Smooth muscle cell (in vitro differentiated cells): ENCODE measurements around the gene KRTAP5-6. TPM values are rescaled to one million over a fixed set of nuclear protein-coding genes. Genes with fewer than 3 reads are reported as not detected.

Source experiments
- DNase-seq: peaks from one replicate; lab custom pipeline; 2025; ENCODE audit not compliant: unreplicated experiment; lab: John Stamatoyannopoulos, UW
- H2AFZ ChIP-seq: fragments of 200-600 bp; sonication (generic); 2 replicates; pipeline ENCODE4 v1.6.0; 2016; ENCODE audit warnings: antibody characterized with exemption, low read depth, mild to moderate bottlenecking
- H3F3A ChIP-seq: fragments of 200-600 bp; sonication (generic); 2 replicates; pipeline ENCODE4 v1.6.0; 2017; ENCODE audit warnings: antibody characterized with exemption, low read depth
- H3K27ac ChIP-seq: fragments of 200-600 bp; sonication (generic); 2 replicates; pipeline ENCODE4 v1.5.1; 2016; ENCODE audit warnings: low read depth, mild to moderate bottlenecking
- H3K27me3 ChIP-seq: fragments of 200-600 bp; sonication (generic); 2 replicates; pipeline ENCODE4 v1.6.1; 2016; ENCODE audit warnings: low read depth, mild to moderate bottlenecking
- H3K36me3 ChIP-seq: fragments of 200-600 bp; sonication (generic); 2 replicates; pipeline ENCODE4 v1.5.1; 2016; ENCODE audit warnings: low read depth
- H3K4me1 ChIP-seq: fragments of 200-600 bp; sonication (generic); 2 replicates; pipeline ENCODE4 v1.5.1; 2016; ENCODE audit warnings: low read depth
- H3K4me2 ChIP-seq: fragments of 200-600 bp; sonication (generic); 2 replicates; pipeline ENCODE4 v1.6.0; 2016; ENCODE audit warnings: mild to moderate bottlenecking
- H3K4me3 ChIP-seq: fragments of 200-600 bp; sonication (generic); 2 replicates; pipeline ENCODE4 v1.5.1; 2016; ENCODE audit warnings: mild to moderate bottlenecking
- H3K79me2 ChIP-seq: fragments of 200-600 bp; sonication (generic); 2 replicates; pipeline ENCODE4 v1.6.0; 2016; ENCODE audit warnings: low read depth, mild to moderate bottlenecking
- H3K9ac ChIP-seq: fragments of 200-600 bp; sonication (generic); 2 replicates; pipeline ENCODE4 v1.6.0; 2016; ENCODE audit warnings: low read depth
- H3K9me3 ChIP-seq: fragments of 200-600 bp; sonication (generic); replicated peaks from 2 replicates; pipeline ENCODE4 v1.5.1; 2016; ENCODE audit warnings: low read depth
- H4K20me1 ChIP-seq: fragments of 200-600 bp; sonication (generic); 2 replicates; pipeline ENCODE4 v1.6.0; 2016; ENCODE audit warnings: low read depth
- CTCF ChIP-seq: fragments of 200-600 bp; sonication (generic); IDR thresholded peaks from 2 replicates; pipeline ENCODE4 v1.5.1; 2017; ENCODE audit warnings: borderline replicate concordance, mild to moderate bottlenecking, antibody characterized with exemption; ENCODE audit not compliant: insufficient read depth, poor library complexity, severe bottlenecking
- WGBS: methylation state at CpG from one replicate; pipeline ENCODE4 v1.1.7; 2016; ENCODE audit warnings: low lambda C conversion rate; 5-methylcytosine and 5-hydroxymethylcytosine counted together
- polyA plus RNA-seq: library from polyadenylated mRNA; unstranded; fragments of >200 nt; fragmentation: Nextera tagmentation; extraction: Ambion mirVana; gene quantifications from 2 replicates; pipeline ENCODE4 v1.2.1, GENCODE V29; 2016
- total RNA-seq: library from RNA; depleted of rRNA; stranded (reverse); fragments of >200 nt; gene quantifications from 2 replicates; pipeline ENCODE4 v1.2.3, GENCODE V29; 2014

The KRTAP5-6 gene
- total and polyA plus RNA-seq, 2 experiments from 2014 or later = not detected

GRCh38 chr11:1736447-1736992 is 39.5 kb downstream of the KRTAP5-6 start:
- 92% methylated on average over 2 of the region's 3 CpGs for WGBS
- no peak for TF ChIP-seq CTCF
- DNase-seq = no peak

GRCh38 chr11:1737080-1737757 is 40.2 kb downstream of the KRTAP5-6 start:
- WGBS = 82% methylated on average over 6 of the region's 6 CpGs
- Histone ChIP-seq H3F3A (no peaks in the 10 kb centered on the region), H3K4me2 (no peak overlapping the region), H3K27ac (no peak overlapping the region), H3K9ac (no peak overlapping the region), H2AFZ (no peak overlapping the region), H3K9me3 (no peaks in the 10 kb centered on the region), H4K20me1 (no peaks in the 10 kb centered on the region), H3K27me3 (no peaks in the 10 kb centered on the region), H3K4me1 (no peaks in the 10 kb centered on the region), H3K4me3 (no peak overlapping the region), H3K36me3 (no peaks in the 10 kb centered on the region), H3K79me2 (no peaks in the 10 kb centered on the region)
- TF ChIP-seq CTCF = no peak
- no peak for DNase-seq

More at GRCh38 chr11:1736447-1736992, 39.5 kb downstream of the KRTAP5-6 start:
- Histone ChIP-seq H3K4me1 (no peaks in the 10 kb centered on the region), H3K9ac (no peak overlapping the region), H3K4me3 (no peak overlapping the region), H3K79me2 (no peaks in the 10 kb centered on the region), H2AFZ (no peak overlapping the region), H3K27me3 (no peaks in the 10 kb centered on the region), H3K27ac (no peak overlapping the region), H3K4me2 (no peak overlapping the region), H4K20me1 (no peaks in the 10 kb centered on the region), H3K36me3 (no peaks in the 10 kb centered on the region), H3K9me3 (no peaks in the 10 kb centered on the region), H3F3A (no peaks in the 10 kb centered on the region)

GRCh38 chr11:1738380-1738779 is 41.4 kb downstream of the KRTAP5-6 start:
- DNase-seq = no peak
- H3K36me3 ChIP-seq = no peaks in the 10 kb centered on the region
- no peaks in the 10 kb centered on the region for H3K9me3 ChIP-seq
- H3K79me2 ChIP-seq = no peaks in the 10 kb centered on the region
- H3K9ac ChIP-seq = no peak overlapping the region
- H2AFZ ChIP-seq = no peak overlapping the region
- 92% methylated on average over 10 of the region's 10 CpGs for WGBS
- H3K4me1 ChIP-seq = no peaks in the 10 kb centered on the region
- H4K20me1 ChIP-seq = no peaks in the 10 kb centered on the region
- no peak overlapping the region for H3K27ac ChIP-seq
- no peak overlapping the region for H3K4me2 ChIP-seq
- no peaks in the 10 kb centered on the region for H3K27me3 ChIP-seq
- H3K4me3 ChIP-seq = no peak overlapping the region
- H3F3A ChIP-seq = no peaks in the 10 kb centered on the region
- TF ChIP-seq CTCF = no peak

GRCh38 chr11:1739576-1739975 is 42.6 kb downstream of the KRTAP5-6 start:
- Histone ChIP-seq H2AFZ (no peak overlapping the region), H3K4me3 (no peak overlapping the region), H3K4me2 (no peak overlapping the region), H3K27ac (no peak overlapping the region), H3K27me3 (no peaks in the 10 kb centered on the region), H3K9me3 (no peaks in the 10 kb centered on the region), H3K9ac (no peak overlapping the region), H3K4me1 (no peaks in the 10 kb centered on the region), H3F3A (no peaks in the 10 kb centered on the region), H3K79me2 (no peaks in the 10 kb centered on the region), H3K36me3 (no peaks in the 10 kb centered on the region), H4K20me1 (no peaks in the 10 kb centered on the region)
- 84% methylated on average over 8 of the region's 8 CpGs for WGBS
- no peak for TF ChIP-seq CTCF
- DNase-seq = no peak
